ENCODE data around the gene ANO1. TPM values are rescaled to one million over a fixed set of nuclear protein-coding genes. Genes with fewer than 3 reads are reported as not detected.

ANO1 gene
- total and polyA plus RNA-seq, 2 of the 8 experiments (the other 6 are each of a cell fraction or from before 2014, with no cell fraction given) = 4.7 to 5.0 TPM

- Histone ChIP-seq H3K23ac (ENCODE audit: insufficient read length) (no peak overlapping the region), H2AFZ (ENCODE audit: low read length) (no peak overlapping the region), H3K18ac (ENCODE audit: extremely low read depth, low read length) (peak overlapping the region; percentile 38; the same call in 1 of the 2 replicates), H2BK12ac (ENCODE audit: low read depth, low read length) (no peak overlapping the region), H3K56ac (replicated peaks; ENCODE audit: insufficient read length, low read depth, low read length) (no peak overlapping the region), H3K4me2 (ENCODE audit: insufficient read depth in 1 of 2, low read depth in 2 of 2, low read length in 2 of 2) (peak overlapping the region; percentile 66 to 73), H3K4me1 (replicated peaks in 1 of 4; ENCODE audit: control insufficient read depth in 3 of 4, insufficient read depth in 4 of 4, low read length in 3 of 4) (peaks cover 3 to 28% (median 17%) of the 10 kb centered on the region in 4 experiments), H4K20me1 (replicated peaks in 1 of 2; ENCODE audit: control insufficient read depth in 1 of 2, insufficient read depth in 2 of 2, low read length in 2 of 2) (no peaks in the 10 kb centered on the region), H4K91ac (replicated peaks; ENCODE audit: insufficient read length, low read length) (no peak overlapping the region), H2AK5ac (ENCODE audit: low read depth, low read length) (no peak overlapping the region), H2BK120ac (replicated peaks; ENCODE audit: low read depth, low read length) (no peak overlapping the region), H3K4me3 (ENCODE audit: extremely low read depth in 1 of 4, insufficient read depth in 2 of 4, low read depth in 3 of 4, low read length in 4 of 4) (peak overlapping the region in 1 of 4 experiments; percentile 41; a peak in 3 of 8 replicates), H3K27me3 (replicated peaks in 1 of 4; ENCODE audit: control insufficient read depth in 3 of 4, extremely low read depth in 1 of 4, insufficient read depth in 3 of 4, low read length in 3 of 4) (peaks cover 0 to 20% (median 8%) of the 10 kb centered on the region in 4 experiments; a peak in 5 of 7 replicates), H4K5ac (ENCODE audit: insufficient read length, low read depth, low read length) (no peak overlapping the region), H3K79me1 (ENCODE audit: low read depth, low read length) (no peaks in the 10 kb centered on the region), H2BK20ac (ENCODE audit: low read length) (no peak overlapping the region), H3K14ac (ENCODE audit: insufficient read length) (no peak overlapping the region), H3K4ac (replicated peaks; ENCODE audit: insufficient read length, low read depth, low read length) (no peak overlapping the region), H3K23me2 (ENCODE audit: low read depth, low read length) (peaks cover 4% of the 10 kb centered on the region; the same call in 1 of the 2 replicates), H3K9ac (replicated peaks in 1 of 4; ENCODE audit: extremely low read depth in 1 of 4, low read depth in 3 of 4, low read length in 3 of 4) (no peak overlapping the region), H3K9me3 (ENCODE audit: insufficient read depth in 2 of 2, low read depth in 1 of 2, low read length in 1 of 2) (no peaks in the 10 kb centered on the region), H2BK15ac (ENCODE audit: low read length) (no peak overlapping the region), H4K8ac (ENCODE audit: extremely low read depth, insufficient read depth, low read length) (no peak overlapping the region; the same call in 1 of the 2 replicates), H2BK5ac (ENCODE audit: low read depth, low read length) (no peak overlapping the region), H3K27ac (ENCODE audit: low read depth, low read length) (no peak overlapping the region), H3K36me3 (ENCODE audit: control insufficient read depth in 2 of 4, insufficient read depth in 4 of 4, low read length in 3 of 4) (no peaks in the 10 kb centered on the region), H3K79me2 (ENCODE audit: control insufficient read depth in 1 of 2, insufficient read depth in 2 of 2, low read length in 2 of 2) (no peaks in the 10 kb centered on the region)
- POLR2A ChIA-PET (ENCODE audit: partially characterized antibody) = interaction anchor here (0.8 kb wide), 1 partner anchor 58 kb away, joined by 3 read pairs; no protein-coding TSS in a partner anchor
- WGBS, 2 experiments (ENCODE audit: extremely low coverage in 1 of 2, insufficient coverage in 1 of 2, insufficient read length in 1 of 2, insufficient replicate concordance in 2 of 2, low coverage in 1 of 2, low lambda C conversion rate in 2 of 2, missing lambda C conversion rate in 1 of 2) = 44% methylated on average over 14 of the region's 14 CpGs; no CpG with 5 or more reads in 1 of the 2 experiments
- FAIRE-seq (no peak), DNase-seq (ENCODE audit: low read depth in 1 of 2, low spot score in 2 of 2) (no peak)
- TF ChIP-seq TCF12 (IDR thresholded peaks at IDR 0.05; ENCODE audit: low read depth, low read length) (no peak), POLR2A (IDR thresholded peaks at IDR 0.05; ENCODE audit: control extremely low read depth in 1 of 2, low read depth in 2 of 2, low read length in 2 of 2) (no peak), TBP (IDR thresholded peaks at IDR 0.05; ENCODE audit: low read depth, low read length) (no peak), RBBP5 (IDR thresholded peaks at IDR 0.05; ENCODE audit: borderline replicate concordance, low read depth, low read length) (no peak)
- CTCF ChIA-PET (ENCODE audit: partially characterized antibody) = interaction anchor here (0.6 to 3.3 kb wide), 20 partner anchors 8 to 223 kb away, joined by 3 to 23 read pairs (median 4); no protein-coding TSS in a partner anchor
Measured at GRCh38 chr11:70142221-70142875, 64.2 kb downstream of the ANO1 start.
